GM23338 (cell line): ENCODE data around the gene ZBED5. TPM values are rescaled to one million over a fixed set of nuclear protein-coding genes. Genes with fewer than 3 reads are reported as not detected.

Experiments used
- ATAC-seq: fragments of 200-7000 bp; cut with Tn5 transposase; 3 replicates; pipeline ENCODE4 v1.9.1; 2020
- DNase-seq: peaks from one replicate; pipeline ENCODE4 v3.0.0-alpha.2; 2015; ENCODE audit warnings: low spot score
- H2AFZ ChIP-seq: fragments of 200-600 bp; sonication (generic); 2 replicates; pipeline ENCODE4 v1.8.0; 2016; ENCODE audit warnings: antibody characterized with exemption, mild to moderate bottlenecking, moderate library complexity
- H3F3A ChIP-seq: fragments of 200-600 bp; sonication (generic); replicated peaks from 2 replicates; pipeline ENCODE4 v1.8.0; 2017; ENCODE audit warnings: antibody characterized with exemption, mixed run types, low read depth
- H3K27ac ChIP-seq: fragments of 200-600 bp; sonication (generic); 2 replicates; pipeline ENCODE4 v1.6.1; 2016; ENCODE audit warnings: low read depth
- H3K27me3 ChIP-seq: fragments of 200-600 bp; sonication (generic); 2 replicates; pipeline ENCODE4 v1.8.0; 2016; ENCODE audit warnings: mild to moderate bottlenecking, mixed run types, moderate library complexity; ENCODE audit not compliant: insufficient read depth
- H3K36me3 ChIP-seq: fragments of 200-600 bp; sonication (generic); 2 replicates; pipeline ENCODE4 v1.8.0; 2016; ENCODE audit warnings: mild to moderate bottlenecking; ENCODE audit not compliant: insufficient read depth
- H3K4me1 ChIP-seq: fragments of 200-600 bp; sonication (generic); 2 replicates; pipeline ENCODE4 v1.8.0; 2016; ENCODE audit warnings: mild to moderate bottlenecking, moderate library complexity; ENCODE audit not compliant: insufficient read depth
- H3K4me2 ChIP-seq: fragments of 200-600 bp; sonication (generic); 2 replicates; pipeline ENCODE4 v1.7.1; 2017; ENCODE audit warnings: mixed run types
- H3K4me3 ChIP-seq: fragments of 200-600 bp; sonication (generic); 2 replicates; pipeline ENCODE4 v1.6.1; 2016; ENCODE audit warnings: mixed run types
- H3K79me2 ChIP-seq: fragments of 200-600 bp; sonication (generic); replicated peaks from 2 replicates; pipeline ENCODE4 v1.8.0; 2017; ENCODE audit warnings: mild to moderate bottlenecking; ENCODE audit not compliant: insufficient read depth
- H3K9me2 ChIP-seq: fragments of 200-600 bp; sonication (generic); 2 replicates; pipeline ENCODE4 v1.8.0; 2017; ENCODE audit not compliant: insufficient read depth
- H4K20me1 ChIP-seq: fragments of 200-600 bp; sonication (generic); replicated peaks from 2 replicates; pipeline ENCODE4 v1.8.0; 2017; ENCODE audit warnings: mild to moderate bottlenecking; ENCODE audit not compliant: insufficient read depth
- H3K27ac Mint-ChIP-seq: 2 replicates; pipeline ENCODE4 v1.8.0; 2020; ENCODE audit warnings: inconsistent platforms, mild to moderate bottlenecking, moderate library complexity, mixed read lengths
- H3K27me3 Mint-ChIP-seq: 3 replicates; pipeline ENCODE4 v1.8.0; 2022; ENCODE audit warnings: low read depth, mild to moderate bottlenecking, moderate library complexity, mixed read lengths, inconsistent platforms; ENCODE audit not compliant: insufficient read depth, poor library complexity
- H3K36me3 Mint-ChIP-seq: 3 replicates; pipeline ENCODE4 v1.8.0; 2021; ENCODE audit warnings: low read depth, mild to moderate bottlenecking, inconsistent platforms, moderate library complexity, mixed read lengths
- H3K4me1 Mint-ChIP-seq: 3 replicates; pipeline ENCODE4 v1.8.0; 2020; ENCODE audit warnings: mild to moderate bottlenecking, inconsistent platforms, mixed read lengths
- H3K4me3 Mint-ChIP-seq: 3 replicates; pipeline ENCODE4 v1.8.0; 2021; ENCODE audit warnings: moderate library complexity, mild to moderate bottlenecking, inconsistent platforms, mixed read lengths
- H3K9me3 Mint-ChIP-seq: 3 replicates; pipeline ENCODE4 v1.8.0; 2020; ENCODE audit warnings: moderate library complexity, mild to moderate bottlenecking, inconsistent platforms, mixed read lengths
- CREB1 ChIP-seq: fragments of 250-450 bp; sonication (Bioruptor Pico); IDR thresholded peaks from 2 replicates; pipeline ENCODE4 v1.5.0; 2020; ENCODE audit warnings: low read depth, mild to moderate bottlenecking, moderate library complexity
- ETS1 ChIP-seq: IDR thresholded peaks from 2 replicates; pipeline ENCODE4 v1.6.1; 2016; ENCODE audit warnings: antibody characterized with exemption
- EZH2 ChIP-seq: fragments of 200-600 bp; sonication (generic); IDR thresholded peaks from one replicate; pipeline ENCODE4 v1.8.0; 2017; ENCODE audit warnings: antibody characterized with exemption, mild to moderate bottlenecking, low read depth; ENCODE audit not compliant: unreplicated experiment
- EZH2phosphoT487 ChIP-seq: fragments of 200-600 bp; sonication (generic); IDR thresholded peaks from one replicate; pipeline ENCODE4 v1.8.1; 2018; ENCODE audit warnings: antibody characterized with exemption; ENCODE audit not compliant: unreplicated experiment
- JUNB ChIP-seq: IDR thresholded peaks from one replicate; pipeline ENCODE4 v1.6.1; 2016; ENCODE audit warnings: antibody characterized with exemption; ENCODE audit not compliant: unreplicated experiment
- NANOG ChIP-seq: IDR thresholded peaks from 2 replicates; pipeline ENCODE4 v1.6.1; 2016; ENCODE audit warnings: antibody characterized with exemption, borderline replicate concordance
- POLR2AphosphoS5 ChIP-seq: IDR thresholded peaks from 2 replicates; pipeline ENCODE4 v1.6.1; 2016; ENCODE audit warnings: antibody characterized with exemption, low read depth
- STAT1 ChIP-seq: IDR thresholded peaks from one replicate; pipeline ENCODE4 v1.6.1; 2016; ENCODE audit warnings: antibody characterized with exemption; ENCODE audit not compliant: unreplicated experiment
- ZNF114 ChIP-seq: fragments of 250-450 bp; sonication (Bioruptor Pico); IDR thresholded peaks from 2 replicates; pipeline ENCODE4 v1.5.0; 2020; ENCODE audit warnings: mild to moderate bottlenecking, moderate library complexity
- ZNF331 ChIP-seq: fragments of 250-450 bp; sonication (Bioruptor Pico); IDR thresholded peaks from 2 replicates; pipeline ENCODE4 v1.5.0; 2020; ENCODE audit warnings: low read depth, mild to moderate bottlenecking, moderate library complexity
- ZNF462 ChIP-seq: fragments of 250-450 bp; sonication (Bioruptor Pico); IDR thresholded peaks from 2 replicates; pipeline ENCODE4 v1.5.0; 2020; ENCODE audit warnings: mild to moderate bottlenecking, moderate library complexity
- polyA plus RNA-seq: library from polyadenylated mRNA; unstranded; fragments of >200 nt; fragmentation: Nextera tagmentation; extraction: Ambion mirVana; gene quantifications from 2 replicates; pipeline ENCODE4 v1.2.1, GENCODE V29; 2016
- total RNA-seq: library from RNA; depleted of rRNA; stranded (reverse); fragments of >200 nt; shearing (Covaris generic); gene quantifications from 2 replicates; pipeline ENCODE4 v1.2.3, GENCODE V29; 2014
- TF ChIP-seq, protein P1 (sequence below): IDR thresholded peaks from one replicate; pipeline ENCODE4 v1.6.1; 2018; ENCODE audit warnings: antibody characterized with exemption; ENCODE audit not compliant: unreplicated experiment
- TF ChIP-seq, protein P2 (sequence below), 2 experiments: fragments of 200-600 bp in 1 of 2; sonication (generic) in 1 of 2; conservative IDR thresholded peaks; 2 replicates each; pipeline versions ENCODE4 v1.5.1 to v1.6.1; 2016 to 2017; ENCODE audit warnings: antibody characterized with exemption in 2 of 2, low read depth in 2 of 2, mild to moderate bottlenecking in 2 of 2, moderate library complexity in 1 of 2

ZBED5 gene
- total and polyA plus RNA-seq, 2 experiments from 2014 or later, result 54.1 to 56.3 TPM

GRCh38 chr11:10897150-10897549 lies 39.3 kb upstream of the ZBED5 start:
- Mint-ChIP-seq H3K27me3 (peaks cover 5% of the 10 kb centered on the region), H3K36me3 (no peaks in the 10 kb centered on the region), H3K9me3 (no peaks in the 10 kb centered on the region), H3K27ac (no peak overlapping the region), H3K4me1 (peaks cover 5% of the 10 kb centered on the region; the same call in 2 of the 3 replicates), H3K4me3 (no peak overlapping the region)
- Histone ChIP-seq H3K36me3 (no peaks in the 10 kb centered on the region), H3K27ac (no peak overlapping the region), H4K20me1 (no peaks in the 10 kb centered on the region), H2AFZ (no peak overlapping the region), H3K4me1 (no peaks in the 10 kb centered on the region), H3K4me3 (no peak overlapping the region), H3K4me2 (no peak overlapping the region), H3K79me2 (no peaks in the 10 kb centered on the region), H3K27me3 (no peaks in the 10 kb centered on the region), H3F3A (no peaks in the 10 kb centered on the region), H3K9me2 (no peaks in the 10 kb centered on the region; the same call in 1 of the 2 replicates)
- TF ChIP-seq NANOG (no peak), POLR2AphosphoS5 (no peak), JUNB (no peak), ZNF462 (CRISPR knock-in tag) (no peak), STAT1 (no peak), EZH2phosphoT487 (no peak), ZNF114 (CRISPR knock-in tag) (no peak), ZNF331 (CRISPR knock-in tag) (no peak), EZH2 (no peak), ETS1 (no peak), CREB1 (no peak)
- TF ChIP-seq, protein P1, sequence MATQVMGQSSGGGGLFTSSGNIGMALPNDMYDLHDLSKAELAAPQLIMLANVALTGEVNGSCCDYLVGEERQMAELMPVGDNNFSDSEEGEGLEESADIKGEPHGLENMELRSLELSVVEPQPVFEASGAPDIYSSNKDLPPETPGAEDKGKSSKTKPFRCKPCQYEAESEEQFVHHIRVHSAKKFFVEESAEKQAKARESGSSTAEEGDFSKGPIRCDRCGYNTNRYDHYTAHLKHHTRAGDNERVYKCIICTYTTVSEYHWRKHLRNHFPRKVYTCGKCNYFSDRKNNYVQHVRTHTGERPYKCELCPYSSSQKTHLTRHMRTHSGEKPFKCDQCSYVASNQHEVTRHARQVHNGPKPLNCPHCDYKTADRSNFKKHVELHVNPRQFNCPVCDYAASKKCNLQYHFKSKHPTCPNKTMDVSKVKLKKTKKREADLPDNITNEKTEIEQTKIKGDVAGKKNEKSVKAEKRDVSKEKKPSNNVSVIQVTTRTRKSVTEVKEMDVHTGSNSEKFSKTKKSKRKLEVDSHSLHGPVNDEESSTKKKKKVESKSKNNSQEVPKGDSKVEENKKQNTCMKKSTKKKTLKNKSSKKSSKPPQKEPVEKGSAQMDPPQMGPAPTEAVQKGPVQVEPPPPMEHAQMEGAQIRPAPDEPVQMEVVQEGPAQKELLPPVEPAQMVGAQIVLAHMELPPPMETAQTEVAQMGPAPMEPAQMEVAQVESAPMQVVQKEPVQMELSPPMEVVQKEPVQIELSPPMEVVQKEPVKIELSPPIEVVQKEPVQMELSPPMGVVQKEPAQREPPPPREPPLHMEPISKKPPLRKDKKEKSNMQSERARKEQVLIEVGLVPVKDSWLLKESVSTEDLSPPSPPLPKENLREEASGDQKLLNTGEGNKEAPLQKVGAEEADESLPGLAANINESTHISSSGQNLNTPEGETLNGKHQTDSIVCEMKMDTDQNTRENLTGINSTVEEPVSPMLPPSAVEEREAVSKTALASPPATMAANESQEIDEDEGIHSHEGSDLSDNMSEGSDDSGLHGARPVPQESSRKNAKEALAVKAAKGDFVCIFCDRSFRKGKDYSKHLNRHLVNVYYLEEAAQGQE, result no peak
- TF ChIP-seq, protein P2, sequence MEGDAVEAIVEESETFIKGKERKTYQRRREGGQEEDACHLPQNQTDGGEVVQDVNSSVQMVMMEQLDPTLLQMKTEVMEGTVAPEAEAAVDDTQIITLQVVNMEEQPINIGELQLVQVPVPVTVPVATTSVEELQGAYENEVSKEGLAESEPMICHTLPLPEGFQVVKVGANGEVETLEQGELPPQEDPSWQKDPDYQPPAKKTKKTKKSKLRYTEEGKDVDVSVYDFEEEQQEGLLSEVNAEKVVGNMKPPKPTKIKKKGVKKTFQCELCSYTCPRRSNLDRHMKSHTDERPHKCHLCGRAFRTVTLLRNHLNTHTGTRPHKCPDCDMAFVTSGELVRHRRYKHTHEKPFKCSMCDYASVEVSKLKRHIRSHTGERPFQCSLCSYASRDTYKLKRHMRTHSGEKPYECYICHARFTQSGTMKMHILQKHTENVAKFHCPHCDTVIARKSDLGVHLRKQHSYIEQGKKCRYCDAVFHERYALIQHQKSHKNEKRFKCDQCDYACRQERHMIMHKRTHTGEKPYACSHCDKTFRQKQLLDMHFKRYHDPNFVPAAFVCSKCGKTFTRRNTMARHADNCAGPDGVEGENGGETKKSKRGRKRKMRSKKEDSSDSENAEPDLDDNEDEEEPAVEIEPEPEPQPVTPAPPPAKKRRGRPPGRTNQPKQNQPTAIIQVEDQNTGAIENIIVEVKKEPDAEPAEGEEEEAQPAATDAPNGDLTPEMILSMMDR (conservative IDR thresholded peaks at IDR 0.05; ENCODE audit: low read depth in 2 of 2), result no peak
- DNase-seq, result no peak
- ATAC-seq, result no peak
